Measurements from ENCODE around the gene METTL26. TPM values are rescaled to one million over a fixed set of nuclear protein-coding genes. Genes with fewer than 3 reads are reported as not detected.
"Not testable (repeated sequence)": the region's sequence is repeated elsewhere in the genome, so short reads cannot be mapped to it uniquely, and the experiment has no call there.

METTL26 gene
- total and polyA plus RNA-seq, 2 experiments from 2014 or later, result 155 to 218 TPM

- TF ChIP-seq EZH2phosphoT487 (IDR thresholded peaks at IDR 0.05; ENCODE audit: insufficient read depth, low read depth) (no peak), EZH2 (IDR thresholded peaks at IDR 0.05; ENCODE audit: insufficient read depth, poor library complexity, severe bottlenecking) (no peak)
- Histone ChIP-seq H3K9ac (no peak overlapping the region), H2AFZ (no peak overlapping the region), H3K27me3 (replicated peaks; ENCODE audit: insufficient read depth) (no peaks in the 10 kb centered on the region), H3K36me3 (ENCODE audit: low read depth) (no peaks in the 10 kb centered on the region), H3F3A (ENCODE audit: insufficient read depth) (no peaks in the 10 kb centered on the region), H3K4me2 (ENCODE audit: unreplicated experiment) (no peak overlapping the region), H4K20me1 (ENCODE audit: insufficient read depth) (no peaks in the 10 kb centered on the region), H3K9me2 (ENCODE audit: insufficient read depth) (no peaks in the 10 kb centered on the region), H3K79me2 (ENCODE audit: insufficient read depth) (peaks cover 60% of the 10 kb centered on the region), H3K27ac (no peak overlapping the region), H3K4me3 (no peak overlapping the region), H3K9me3 (ENCODE audit: low read depth) (no peaks in the 10 kb centered on the region), H3K4me1 (ENCODE audit: insufficient read depth) (no peaks in the 10 kb centered on the region)
- in situ Hi-C loops (cut with MboI), result no loop called here
- WGBS, 2 experiments (ENCODE audit: low coverage in 1 of 2, low lambda C conversion rate in 2 of 2, missing lambda C conversion rate in 2 of 2), result 93 to 94% methylated on average over 22 of the region's 22 CpGs
- no peak for DNase-seq
These were observed 29.3 kb downstream of the METTL26 start for GRCh38 chr16:606656-607307.

- Histone ChIP-seq H3K9me3 (ENCODE audit: low read depth) (no peaks in the 10 kb centered on the region), H3K4me1 (ENCODE audit: insufficient read depth) (no peaks in the 10 kb centered on the region), H3K36me3 (ENCODE audit: low read depth) (no peaks in the 10 kb centered on the region), H3K4me3 (no peak overlapping the region), H3F3A (ENCODE audit: insufficient read depth) (no peaks in the 10 kb centered on the region), H2AFZ (no peak overlapping the region), H4K20me1 (ENCODE audit: insufficient read depth) (no peaks in the 10 kb centered on the region), H3K9me2 (ENCODE audit: insufficient read depth) (no peaks in the 10 kb centered on the region), H3K79me2 (ENCODE audit: insufficient read depth) (peaks cover 68% of the 10 kb centered on the region), H3K27me3 (replicated peaks; ENCODE audit: insufficient read depth) (no peaks in the 10 kb centered on the region), H3K27ac (no peak overlapping the region), H3K9ac (no peak overlapping the region), H3K4me2 (ENCODE audit: unreplicated experiment) (no peak overlapping the region)
- in situ Hi-C loops (cut with MboI), result no loop called here
- no peak for DNase-seq
- TF ChIP-seq EZH2phosphoT487 (IDR thresholded peaks at IDR 0.05; ENCODE audit: insufficient read depth, low read depth) (no peak), EZH2 (IDR thresholded peaks at IDR 0.05; ENCODE audit: insufficient read depth, poor library complexity, severe bottlenecking) (no peak)
- WGBS, 2 experiments (ENCODE audit: low coverage in 1 of 2, low lambda C conversion rate in 2 of 2, missing lambda C conversion rate in 2 of 2), result 76 to 78% methylated on average over 5 of the region's 5 CpGs
These were observed 32.2 kb downstream of the METTL26 start for GRCh38 chr16:603933-604332.

DNA sequence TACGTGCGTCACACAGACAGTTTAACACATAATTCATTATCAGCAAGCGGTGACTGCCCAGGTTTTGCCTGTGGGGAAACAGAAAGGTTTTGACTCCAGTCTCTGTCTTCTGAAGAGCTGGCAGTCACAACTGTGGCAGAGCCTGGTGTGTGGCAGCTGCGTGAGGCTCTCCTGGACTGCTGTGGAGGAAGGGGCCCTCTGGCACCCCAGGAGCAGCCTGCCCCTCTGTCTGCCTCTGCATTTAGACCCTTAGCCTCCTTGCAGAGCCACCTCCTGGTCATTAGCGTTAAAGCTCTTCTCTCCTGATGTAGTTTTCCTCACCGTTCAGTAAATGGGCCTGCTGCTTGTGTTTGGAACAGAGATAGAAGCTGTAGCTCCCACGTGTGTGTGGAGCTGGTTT lies 35.3 kb downstream of the METTL26 start:
- in situ Hi-C loops (cut with MboI), result no loop called here
- Histone ChIP-seq H4K20me1 (ENCODE audit: insufficient read depth) (no peaks in the 10 kb centered on the region), H3K79me2 (ENCODE audit: insufficient read depth) (peaks cover 70% of the 10 kb centered on the region)

GRCh38 chr16:598823-599739 lies 37.0 kb downstream of the METTL26 start:
- Histone ChIP-seq H2AFZ (no peak overlapping the region), H3K27ac (no peak overlapping the region), H3K9ac (no peak overlapping the region), H3K9me2 (ENCODE audit: insufficient read depth) (no peaks in the 10 kb centered on the region), H3K4me2 (ENCODE audit: unreplicated experiment) (no peak overlapping the region), H3K9me3 (ENCODE audit: low read depth) (no peaks in the 10 kb centered on the region), H3K4me3 (no peak overlapping the region), H3K27me3 (replicated peaks; ENCODE audit: insufficient read depth) (no peaks in the 10 kb centered on the region), H3F3A (ENCODE audit: insufficient read depth) (no peaks in the 10 kb centered on the region), H4K20me1 (ENCODE audit: insufficient read depth) (no peaks in the 10 kb centered on the region), H3K4me1 (ENCODE audit: insufficient read depth) (no peaks in the 10 kb centered on the region), H3K79me2 (ENCODE audit: insufficient read depth) (peaks cover 70% of the 10 kb centered on the region), H3K36me3 (ENCODE audit: low read depth) (no peaks in the 10 kb centered on the region)
- TF ChIP-seq EZH2phosphoT487 (IDR thresholded peaks at IDR 0.05; ENCODE audit: insufficient read depth, low read depth) (no peak), EZH2 (IDR thresholded peaks at IDR 0.05; ENCODE audit: insufficient read depth, poor library complexity, severe bottlenecking) (no peak)
- DNase-seq, result no peak
- 98 to 99% methylated on average over 39 to 42 of the region's 43 CpGs for WGBS, 2 experiments (ENCODE audit: low coverage in 1 of 2, low lambda C conversion rate in 2 of 2, missing lambda C conversion rate in 2 of 2)
- in situ Hi-C loops (cut with MboI), result no loop called here

More for the DNA sequence above, 35.3 kb downstream of the METTL26 start:
- TF ChIP-seq EZH2phosphoT487 (IDR thresholded peaks at IDR 0.05; ENCODE audit: insufficient read depth, low read depth), result no peak
- no peak for TF ChIP-seq EZH2 (IDR thresholded peaks at IDR 0.05; ENCODE audit: insufficient read depth, poor library complexity, severe bottlenecking)
- no peaks in the 10 kb centered on the region for H3F3A ChIP-seq (ENCODE audit: insufficient read depth)
- H3K36me3 ChIP-seq (ENCODE audit: low read depth), result no peaks in the 10 kb centered on the region
- WGBS, 2 experiments (ENCODE audit: low coverage in 1 of 2, low lambda C conversion rate in 2 of 2, missing lambda C conversion rate in 2 of 2), result 70 to 73% methylated on average over 7 of the region's 7 CpGs
- H3K9me2 ChIP-seq (ENCODE audit: insufficient read depth), result no peaks in the 10 kb centered on the region
- H3K4me1 ChIP-seq (ENCODE audit: insufficient read depth), result no peaks in the 10 kb centered on the region
- H3K9ac ChIP-seq, result no peak overlapping the region
- H3K4me3 ChIP-seq, result no peak overlapping the region
- no peaks in the 10 kb centered on the region for H3K27me3 ChIP-seq (replicated peaks; ENCODE audit: insufficient read depth)
- H2AFZ ChIP-seq, result no peak overlapping the region
- H3K9me3 ChIP-seq (ENCODE audit: low read depth), result no peaks in the 10 kb centered on the region
- H3K27ac ChIP-seq, result no peak overlapping the region
- no peak overlapping the region for H3K4me2 ChIP-seq (ENCODE audit: unreplicated experiment)
- no peak for DNase-seq

DNA sequence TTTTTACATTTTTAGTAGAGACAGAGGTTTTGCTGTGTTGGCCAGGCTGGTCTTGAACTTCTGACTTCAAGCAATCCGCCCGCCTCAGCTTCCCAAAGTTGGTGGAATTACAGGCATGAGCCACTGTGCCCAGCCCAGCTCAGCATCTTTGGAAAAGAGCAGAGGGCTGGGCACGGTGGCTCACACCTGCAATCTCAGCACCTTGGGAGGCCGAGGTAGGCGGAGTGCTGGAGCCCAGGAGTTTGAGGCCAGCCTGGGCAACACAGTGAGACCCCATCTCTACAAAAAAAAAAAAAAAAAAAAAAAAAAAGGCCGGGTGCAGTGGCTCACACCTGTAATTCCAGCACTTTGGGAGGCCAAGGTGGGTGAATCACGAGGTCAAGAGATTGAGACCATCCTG lies 38.5 kb downstream of the METTL26 start:
- H3K4me3 ChIP-seq; in situ Hi-C loops (cut with MboI); H2AFZ ChIP-seq; H3F3A ChIP-seq (ENCODE audit: insufficient read depth); H3K27ac ChIP-seq; DNase-seq; H3K4me2 ChIP-seq (ENCODE audit: unreplicated experiment); H3K9me3 ChIP-seq (ENCODE audit: low read depth); H3K36me3 ChIP-seq (ENCODE audit: low read depth); H4K20me1 ChIP-seq (ENCODE audit: insufficient read depth); H3K9ac ChIP-seq; H3K27me3 ChIP-seq (replicated peaks; ENCODE audit: insufficient read depth); H3K9me2 ChIP-seq (ENCODE audit: insufficient read depth); H3K4me1 ChIP-seq (ENCODE audit: insufficient read depth): not testable (repeated sequence)
- WGBS, 2 experiments (ENCODE audit: low coverage in 1 of 2, low lambda C conversion rate in 2 of 2, missing lambda C conversion rate in 2 of 2), result 97 to 100% methylated on average over 5 to 7 of the region's 7 CpGs
- H3K79me2 ChIP-seq (ENCODE audit: insufficient read depth), result peaks cover 70% of the 10 kb centered on the region

Data from GM23248 (cell line).